Right lobe of liver (tissue), 6 donors: ENCODE data around the gene TMCC3. TPM values are rescaled to one million over a fixed set of nuclear protein-coding genes. Genes with fewer than 3 reads are reported as not detected.
"Not testable (repeated sequence)": the region's sequence is repeated elsewhere in the genome, so short reads cannot be mapped to it uniquely, and the experiment has no call there.

ENCODE experiments used
- ATAC-seq, 4 donors: fragments of 200-7000 bp; cut with Tn5 transposase; one replicate each; pipeline ENCODE4 v1.9.1; 2020; ENCODE audit warnings: mild to moderate bottlenecking in 4 of 4, moderate library complexity in 4 of 4
- DNase-seq, 3 donors: peaks; one replicate each; pipeline ENCODE4 v3.0.0-alpha.2; 2020
- H3K27ac ChIP-seq, 3 donors: fragments of 200-600 bp; one replicate each; pipeline ENCODE4 v1.8.0; 2022
- H3K27me3 ChIP-seq, 2 donors: fragments of 200-600 bp; one replicate each; pipeline ENCODE4 v1.8.0; 2022
- H3K36me3 ChIP-seq, 4 donors: fragments of 200-600 bp; sonication (generic) in 1 of 4; one replicate each; pipeline versions ENCODE4 v1.5.1 to v1.8.0; 2017 to 2022; ENCODE audit warnings: control low read depth in 1 of 4
- H3K4me1 ChIP-seq, 4 donors: fragments of 200-600 bp; sonication (generic) in 1 of 4; one replicate each; pipeline versions ENCODE4 v1.5.1 to v1.8.0; 2017 to 2022; ENCODE audit warnings: control low read depth in 1 of 4
- H3K4me3 ChIP-seq, 3 donors: fragments of 200-600 bp; one replicate each; pipeline ENCODE4 v1.8.0; 2022
- H3K9me3 ChIP-seq, 4 donors: fragments of 200-600 bp; sonication (generic) in 1 of 4; one replicate each; pipeline versions ENCODE4 v1.5.1 to v1.8.0; 2017 to 2022; ENCODE audit warnings: control low read depth in 1 of 4
- POLR2A ChIP-seq: fragments of 450-650 bp; IDR thresholded peaks from one replicate; pipeline ENCODE4 v1.6.1; 2017; ENCODE audit warnings: antibody characterized with exemption, mild to moderate bottlenecking
- WGBS: methylation state at CpG from one replicate; pipeline ENCODE4 v1.1.6; 2018; ENCODE audit warnings: low coverage, low lambda C conversion rate; ENCODE audit not compliant: insufficient coverage; ENCODE audit errors: missing lambda C conversion rate; 5-methylcytosine and 5-hydroxymethylcytosine counted together
- intact Hi-C, 2 donors: fragments of 100-400 bp; cut with DNase I; formaldehyde crosslinking; loops; one replicate each; pipeline versions ENCODE4 v1.11.2 to v1.14.1; 2022
- total RNA-seq, 6 experiments: library from RNA; depleted of rRNA in 2 of 6; stranded (reverse); fragments of >200 nt in 2 of 6; fragmentation: NEBNext Ultra II Directional in 3 of 6; extraction: Animal tissue kit (Norgen Biotek cat#: 25700) in 3 of 6; gene quantifications; one replicate each; pipeline versions ENCODE4 v1.1.0 to v1.2.4, GENCODE V29; 2016 to 2023
- TF ChIP-seq, protein P1 (sequence below), 4 donors: fragments of 200-600 bp in 3 of 4; fragments of 450-650 bp in 1 of 4; IDR thresholded peaks; one replicate each; pipeline versions ENCODE4 v1.5.1 to v1.8.0; 2016 to 2022; ENCODE audit warnings: antibody characterized with exemption in 4 of 4, mild to moderate bottlenecking in 2 of 4
- donor health status: DM: no; HTN: yes; CAD: no.
- donor health status: DM: no; HTN: no; CAD: no.
- donor health status: DM: no; HTN: no; CAD: no.
- donor health status: DM: no; HTN: yes; CAD: no.
- donor health status: DM: no; HTN: yes; CAD: no.

The TMCC3 gene
- total RNA-seq, 6 experiments from 2014 or later = 2.1 to 6.2 (median 3.2) TPM

DNA sequence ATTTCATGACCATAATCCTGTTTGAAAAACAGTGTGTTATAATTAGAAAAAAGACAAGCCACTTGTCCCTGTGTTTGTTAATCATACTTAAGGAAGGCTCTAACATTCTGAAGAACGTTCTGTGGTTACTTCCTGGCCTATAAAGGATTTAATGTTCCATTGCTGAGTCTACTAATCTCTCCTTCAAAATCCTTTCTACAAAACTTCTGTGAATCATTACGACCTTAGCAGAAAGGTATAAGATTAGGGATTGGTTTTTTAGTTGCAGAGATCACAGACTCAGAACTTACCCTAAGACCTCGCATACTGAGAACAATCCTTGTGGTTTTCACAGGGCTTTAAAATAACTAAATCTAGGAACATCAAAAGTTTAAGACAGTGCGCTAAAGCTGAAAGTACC lies 48.3 kb downstream of the TMCC3 start:
- H3K9me3 ChIP-seq = no peaks in the 10 kb centered on the region
- no peaks in the 10 kb centered on the region for H3K36me3 ChIP-seq
- intact Hi-C loops = loop anchor here in 1 of 2 donors (10.0 kb wide), 1 partner anchor 153 kb away; no protein-coding TSS in a partner anchor
- H3K27ac ChIP-seq = no peak overlapping the region
- H3K4me1 ChIP-seq = no peaks in the 10 kb centered on the region
- 77% methylated on average over 4 of the region's 4 CpGs for WGBS
- no peaks in the 10 kb centered on the region for H3K27me3 ChIP-seq
- H3K4me3 ChIP-seq = no peak overlapping the region
- DNase-seq (no peak), ATAC-seq (no peak)
- TF ChIP-seq, protein P1, sequence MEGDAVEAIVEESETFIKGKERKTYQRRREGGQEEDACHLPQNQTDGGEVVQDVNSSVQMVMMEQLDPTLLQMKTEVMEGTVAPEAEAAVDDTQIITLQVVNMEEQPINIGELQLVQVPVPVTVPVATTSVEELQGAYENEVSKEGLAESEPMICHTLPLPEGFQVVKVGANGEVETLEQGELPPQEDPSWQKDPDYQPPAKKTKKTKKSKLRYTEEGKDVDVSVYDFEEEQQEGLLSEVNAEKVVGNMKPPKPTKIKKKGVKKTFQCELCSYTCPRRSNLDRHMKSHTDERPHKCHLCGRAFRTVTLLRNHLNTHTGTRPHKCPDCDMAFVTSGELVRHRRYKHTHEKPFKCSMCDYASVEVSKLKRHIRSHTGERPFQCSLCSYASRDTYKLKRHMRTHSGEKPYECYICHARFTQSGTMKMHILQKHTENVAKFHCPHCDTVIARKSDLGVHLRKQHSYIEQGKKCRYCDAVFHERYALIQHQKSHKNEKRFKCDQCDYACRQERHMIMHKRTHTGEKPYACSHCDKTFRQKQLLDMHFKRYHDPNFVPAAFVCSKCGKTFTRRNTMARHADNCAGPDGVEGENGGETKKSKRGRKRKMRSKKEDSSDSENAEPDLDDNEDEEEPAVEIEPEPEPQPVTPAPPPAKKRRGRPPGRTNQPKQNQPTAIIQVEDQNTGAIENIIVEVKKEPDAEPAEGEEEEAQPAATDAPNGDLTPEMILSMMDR (IDR thresholded peaks at IDR 0.05) = no peak
- TF ChIP-seq POLR2A = no peak

DNA sequence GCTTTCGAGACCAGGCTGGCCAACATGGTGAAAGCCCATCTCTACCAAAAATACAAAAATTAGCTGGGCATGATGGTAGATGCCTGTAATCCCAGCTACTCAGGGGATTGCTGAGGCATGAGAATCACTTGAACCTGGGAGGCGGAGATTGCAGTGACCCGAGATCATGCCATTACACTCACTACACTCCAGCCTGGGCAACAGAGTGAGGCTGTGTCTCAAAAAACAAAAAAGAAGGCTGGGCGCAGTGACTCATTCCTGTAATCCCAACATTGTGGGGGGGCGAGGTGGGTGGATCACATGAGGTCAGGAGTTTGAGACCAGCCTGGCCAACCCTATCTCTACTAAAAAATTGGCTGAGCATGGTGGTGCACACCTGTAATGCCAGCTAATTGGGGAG lies 49.0 kb downstream of the TMCC3 start:
- H3K36me3 ChIP-seq, H3K9me3 ChIP-seq, H3K27ac ChIP-seq, DNase-seq, H3K27me3 ChIP-seq, H3K4me3 ChIP-seq, ATAC-seq, H3K4me1 ChIP-seq: not testable (repeated sequence)
- intact Hi-C loops = loop anchor here in 1 of 2 donors (10.0 kb wide), 1 partner anchor 153 kb away; no protein-coding TSS in a partner anchor
- WGBS = 87% methylated on average over 3 of the region's 5 CpGs

DNA sequence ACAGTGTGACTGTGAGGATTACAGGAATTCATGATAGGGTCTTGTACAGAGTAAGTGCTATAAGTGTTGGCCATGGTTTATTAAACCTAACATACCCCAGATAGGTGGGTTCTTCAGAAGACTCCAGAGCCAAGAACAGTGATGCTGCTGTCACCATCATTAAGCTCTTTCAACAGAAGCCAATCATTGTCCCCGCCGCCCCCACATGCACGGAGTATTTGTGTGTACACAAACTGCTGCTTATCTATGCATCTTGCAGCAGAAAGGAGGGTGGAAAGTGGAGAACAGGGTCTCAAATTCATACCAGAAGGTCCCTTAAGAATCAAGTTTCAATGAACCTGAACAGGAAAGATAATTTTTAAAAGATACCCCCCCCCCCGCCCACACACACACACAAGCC lies 51.2 kb downstream of the TMCC3 start:
- 0% methylated on average over 1 of the region's 4 CpGs for WGBS

DNA sequence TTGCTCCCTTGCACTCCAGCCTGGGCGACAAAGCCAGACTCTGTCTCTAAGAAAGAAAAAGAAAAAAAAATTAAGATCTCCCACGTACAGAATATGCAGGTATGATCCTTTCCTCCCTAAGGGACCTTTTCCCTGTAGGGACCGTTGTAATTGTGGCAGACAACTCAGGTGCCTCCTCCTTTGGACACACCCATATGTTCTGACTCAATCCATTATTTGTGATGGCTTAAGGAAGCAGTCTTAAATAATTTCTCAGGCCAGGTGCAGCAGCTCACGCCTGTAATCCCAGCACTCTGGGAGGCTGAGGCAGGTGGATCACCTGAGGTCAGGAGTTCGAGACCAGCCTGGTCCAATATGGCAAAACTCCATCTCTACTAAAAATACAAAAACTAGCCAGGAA lies 53.1 kb downstream of the TMCC3 start:
- intact Hi-C loops = no loop called here
- no peak for TF ChIP-seq POLR2A
- TF ChIP-seq, protein P1 (IDR thresholded peaks at IDR 0.05) = no peak
- Histone ChIP-seq H3K36me3 (no peaks in the 10 kb centered on the region), H3K4me1 (no peaks in the 10 kb centered on the region), H3K27ac (no peak overlapping the region), H3K9me3 (no peaks in the 10 kb centered on the region), H3K27me3 (no peaks in the 10 kb centered on the region), H3K4me3 (no peak overlapping the region)
- ATAC-seq = no peak
- WGBS = 94% methylated on average over 4 of the region's 5 CpGs
- DNase-seq = no peak

More for the DNA sequence above, 51.2 kb downstream of the TMCC3 start:
- ATAC-seq (no peak), DNase-seq (no peak)
- intact Hi-C loops = no loop called here
- Histone ChIP-seq H3K4me3 (no peak overlapping the region), H3K4me1 (no peaks in the 10 kb centered on the region), H3K36me3 (no peaks in the 10 kb centered on the region), H3K27me3 (no peaks in the 10 kb centered on the region), H3K27ac (no peak overlapping the region), H3K9me3 (no peaks in the 10 kb centered on the region)
- TF ChIP-seq POLR2A = no peak
- TF ChIP-seq, protein P1 (IDR thresholded peaks at IDR 0.05) = no peak

DNA sequence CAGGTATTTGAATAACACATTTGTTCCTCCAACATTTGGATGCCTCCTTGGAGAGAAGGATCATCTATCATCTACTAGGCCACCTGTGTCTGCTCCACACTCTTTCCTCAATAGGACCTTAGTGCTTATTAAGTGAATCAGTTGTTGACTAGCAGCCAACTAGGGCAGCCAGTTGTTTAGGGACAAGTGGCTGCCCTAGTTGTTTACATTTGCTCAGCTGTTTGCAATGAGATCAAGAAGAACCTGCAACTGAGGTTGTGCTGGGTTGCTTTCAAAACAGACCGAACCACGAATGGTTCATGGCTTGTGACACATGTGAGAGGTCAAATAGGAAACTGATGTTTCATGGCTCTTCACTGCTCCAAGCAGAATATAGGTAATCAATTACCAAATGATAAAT lies 53.8 kb downstream of the TMCC3 start:
- Histone ChIP-seq H3K4me1 (no peaks in the 10 kb centered on the region), H3K27me3 (no peaks in the 10 kb centered on the region), H3K36me3 (no peaks in the 10 kb centered on the region), H3K9me3 (no peaks in the 10 kb centered on the region), H3K4me3 (no peak overlapping the region), H3K27ac (no peak overlapping the region)
- DNase-seq (peak in 1 of 3 donors; percentile 60), ATAC-seq (peak; percentile 77 to 90 (median 87))
- WGBS = 32% methylated on average over 2 of the region's 2 CpGs
- intact Hi-C loops = no loop called here
- TF ChIP-seq, protein P1 (IDR thresholded peaks at IDR 0.05) = no peak
- TF ChIP-seq POLR2A = no peak
